Progenitor cell of endocrine pancreas (in vitro differentiated cells): Measurements from ENCODE around the gene ATP2A1. TPM values are rescaled to one million over a fixed set of nuclear protein-coding genes. Genes with fewer than 3 reads are reported as not detected.
"Not testable (repeated sequence)": the region's sequence is repeated elsewhere in the genome, so short reads cannot be mapped to it uniquely, and the experiment has no call there.

ENCODE experiments used
- DNase-seq: peaks from one replicate; pipeline ENCODE4 v3.0.0; 2021; ENCODE audit warnings: low spot score; ENCODE audit not compliant: unreplicated experiment
- H3K27ac Mint-ChIP-seq: 2 replicates; pipeline ENCODE4 v1.8.0; 2021; ENCODE audit warnings: mild to moderate bottlenecking, moderate library complexity, mixed read lengths
- H3K27me3 Mint-ChIP-seq: 2 replicates; pipeline ENCODE4 v1.8.0; 2021; ENCODE audit warnings: mixed read lengths
- H3K36me3 Mint-ChIP-seq: 2 replicates; pipeline ENCODE4 v1.8.0; 2022; ENCODE audit warnings: mixed read lengths; ENCODE audit not compliant: insufficient read depth
- H3K4me1 Mint-ChIP-seq: 2 replicates; pipeline ENCODE4 v1.8.0; 2021; ENCODE audit warnings: low read depth, mixed read lengths
- H3K4me3 Mint-ChIP-seq: 2 replicates; pipeline ENCODE4 v1.8.0; 2021; ENCODE audit warnings: low read depth, mild to moderate bottlenecking, moderate library complexity, mixed read lengths
- H3K9me3 Mint-ChIP-seq: 2 replicates; pipeline ENCODE4 v1.8.0; 2021; ENCODE audit warnings: low read depth, mixed read lengths
- total RNA-seq: library from RNA; stranded (reverse); gene quantifications from 2 replicates; pipeline ENCODE4 v1.2.1, GENCODE V29; 2021
- TF ChIP-seq, protein P1 (sequence below): fragments of 200-600 bp; sonication (generic); IDR thresholded peaks from one replicate; pipeline ENCODE4 v1.5.0; 2021; ENCODE audit warnings: antibody characterized with exemption, mild to moderate bottlenecking; ENCODE audit not compliant: unreplicated experiment

Gene ATP2A1
- total RNA-seq, 1 donor from 2014 or later = 3.0 TPM

DNA sequence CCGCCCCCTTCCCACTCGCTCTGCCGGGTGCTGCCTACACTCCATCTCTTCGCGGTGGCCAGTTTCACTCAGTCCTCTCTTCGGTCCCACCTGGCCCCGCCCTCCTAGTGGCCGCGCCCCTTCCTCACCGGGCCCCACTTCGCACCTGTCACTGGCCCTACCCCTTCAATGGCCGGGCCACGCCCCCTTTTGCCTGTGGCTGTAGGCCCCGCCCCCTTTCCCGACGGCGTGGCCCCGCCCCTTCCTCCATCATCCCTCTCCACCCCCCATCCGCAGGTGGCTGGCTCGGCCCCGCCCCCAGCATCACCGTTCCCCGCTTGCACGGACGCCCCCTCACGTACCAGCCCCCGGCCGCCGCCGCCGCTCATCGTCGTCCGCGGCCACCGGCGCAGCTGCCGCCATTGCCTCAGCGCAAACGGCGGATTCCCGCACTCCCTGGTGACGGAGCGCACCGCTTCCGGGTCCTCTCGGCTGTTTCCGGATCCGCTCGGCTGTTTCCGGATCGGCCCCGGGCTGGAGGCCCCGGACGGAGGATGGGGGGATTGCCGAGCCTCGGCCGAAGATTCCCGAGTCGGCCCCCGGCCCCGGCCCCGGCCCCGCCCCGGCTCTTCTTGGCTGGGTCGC lies 46.6 kb downstream of the ATP2A1 start, which contains the start of gene RABEP2:
RABEP2 (minus strand) TSS at position 477 of the 624 bp plus-strand sequence; CDS start at position 402, 75 bp downstream.
- H3K27me3 Mint-ChIP-seq = no peaks in the 10 kb centered on the region
- TF ChIP-seq, protein P1, sequence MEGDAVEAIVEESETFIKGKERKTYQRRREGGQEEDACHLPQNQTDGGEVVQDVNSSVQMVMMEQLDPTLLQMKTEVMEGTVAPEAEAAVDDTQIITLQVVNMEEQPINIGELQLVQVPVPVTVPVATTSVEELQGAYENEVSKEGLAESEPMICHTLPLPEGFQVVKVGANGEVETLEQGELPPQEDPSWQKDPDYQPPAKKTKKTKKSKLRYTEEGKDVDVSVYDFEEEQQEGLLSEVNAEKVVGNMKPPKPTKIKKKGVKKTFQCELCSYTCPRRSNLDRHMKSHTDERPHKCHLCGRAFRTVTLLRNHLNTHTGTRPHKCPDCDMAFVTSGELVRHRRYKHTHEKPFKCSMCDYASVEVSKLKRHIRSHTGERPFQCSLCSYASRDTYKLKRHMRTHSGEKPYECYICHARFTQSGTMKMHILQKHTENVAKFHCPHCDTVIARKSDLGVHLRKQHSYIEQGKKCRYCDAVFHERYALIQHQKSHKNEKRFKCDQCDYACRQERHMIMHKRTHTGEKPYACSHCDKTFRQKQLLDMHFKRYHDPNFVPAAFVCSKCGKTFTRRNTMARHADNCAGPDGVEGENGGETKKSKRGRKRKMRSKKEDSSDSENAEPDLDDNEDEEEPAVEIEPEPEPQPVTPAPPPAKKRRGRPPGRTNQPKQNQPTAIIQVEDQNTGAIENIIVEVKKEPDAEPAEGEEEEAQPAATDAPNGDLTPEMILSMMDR = peak; percentile 5
- peaks cover 15% of the 10 kb centered on the region for H3K4me1 Mint-ChIP-seq
- H3K4me3 Mint-ChIP-seq = peak within 1 kb of the TSS; percentile 98
- peak within 1 kb of the TSS; percentile 97 for H3K27ac Mint-ChIP-seq
- DNase-seq = peak; percentile 99
- H3K9me3 Mint-ChIP-seq = no peaks in the 10 kb centered on the region
- peaks cover 4% of the 10 kb centered on the region for H3K36me3 Mint-ChIP-seq

DNA sequence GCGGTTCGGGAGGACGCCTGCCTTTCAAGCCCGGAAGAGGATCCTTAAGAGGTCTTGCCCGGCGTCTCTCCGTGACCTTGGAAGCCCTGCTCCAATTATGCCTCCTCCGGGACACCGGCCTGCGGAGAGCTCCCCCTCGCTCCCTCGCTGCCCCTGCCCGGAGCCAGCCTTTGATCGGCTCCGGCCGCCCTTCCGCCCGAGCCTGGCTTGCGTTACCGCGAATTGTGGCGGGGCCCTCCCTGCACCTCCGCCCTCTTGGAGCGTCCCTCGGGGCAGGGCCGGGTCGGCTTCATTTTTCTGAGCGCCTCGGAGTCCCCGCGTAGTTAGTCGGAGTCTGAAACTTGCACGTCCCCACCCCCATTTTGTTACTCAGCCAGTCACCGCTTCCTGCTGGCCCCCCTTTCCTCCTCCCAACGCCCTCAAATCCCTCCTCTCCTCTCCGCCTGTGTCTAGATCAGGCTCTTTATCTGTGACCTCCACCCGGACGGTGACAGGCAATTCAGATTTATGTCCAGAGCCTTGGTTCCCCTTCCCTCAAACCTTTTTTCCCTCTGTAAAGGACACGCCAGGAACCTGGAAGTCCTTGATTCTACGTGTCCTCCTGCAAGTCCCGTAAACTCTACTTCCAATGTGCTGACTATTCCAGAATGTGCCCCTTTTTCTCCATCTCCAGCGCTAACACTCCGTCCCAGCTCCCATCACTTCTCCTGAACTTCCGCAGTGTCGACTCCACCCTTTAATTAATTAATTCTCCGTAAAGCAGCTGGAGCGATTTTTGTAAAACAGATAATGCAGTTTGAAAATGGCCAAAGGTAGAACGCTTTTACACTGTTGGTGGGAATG lies 47.3 kb downstream of the ATP2A1 start:
- no peaks in the 10 kb centered on the region for H3K9me3 Mint-ChIP-seq
- TF ChIP-seq, protein P1 = no peak
- peak overlapping the region; percentile 98 for H3K4me3 Mint-ChIP-seq
- DNase-seq = no peak
- no peaks in the 10 kb centered on the region for H3K27me3 Mint-ChIP-seq
- H3K4me1 Mint-ChIP-seq = peaks cover 15% of the 10 kb centered on the region
- peak overlapping the region; percentile 97 for H3K27ac Mint-ChIP-seq
- peaks cover 4% of the 10 kb centered on the region for H3K36me3 Mint-ChIP-seq

DNA sequence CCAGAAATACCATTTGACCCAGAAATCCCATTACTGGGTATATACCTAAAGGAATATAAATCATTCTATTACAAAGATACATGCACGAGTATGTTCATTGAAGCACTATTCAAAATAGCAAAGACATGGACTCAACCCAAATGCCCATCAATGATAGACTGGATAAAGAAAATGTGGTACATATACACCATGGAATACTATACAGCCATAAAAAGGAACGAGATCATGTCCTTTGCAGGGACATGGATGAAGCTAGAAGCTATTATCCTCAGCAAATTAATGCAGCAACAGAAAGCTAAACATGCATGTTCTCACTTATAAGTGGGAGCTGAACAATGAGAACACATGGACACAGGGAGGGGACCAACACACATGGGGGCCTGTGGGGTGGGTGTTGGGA lies 48.0 kb downstream of the ATP2A1 start:
- H3K4me3 Mint-ChIP-seq = peak overlapping the region; percentile 98
- peak overlapping the region; percentile 97 for H3K27ac Mint-ChIP-seq
- H3K36me3 Mint-ChIP-seq, H3K27me3 Mint-ChIP-seq, DNase-seq, H3K9me3 Mint-ChIP-seq: not testable (repeated sequence)
- H3K4me1 Mint-ChIP-seq = peaks cover 15% of the 10 kb centered on the region

DNA sequence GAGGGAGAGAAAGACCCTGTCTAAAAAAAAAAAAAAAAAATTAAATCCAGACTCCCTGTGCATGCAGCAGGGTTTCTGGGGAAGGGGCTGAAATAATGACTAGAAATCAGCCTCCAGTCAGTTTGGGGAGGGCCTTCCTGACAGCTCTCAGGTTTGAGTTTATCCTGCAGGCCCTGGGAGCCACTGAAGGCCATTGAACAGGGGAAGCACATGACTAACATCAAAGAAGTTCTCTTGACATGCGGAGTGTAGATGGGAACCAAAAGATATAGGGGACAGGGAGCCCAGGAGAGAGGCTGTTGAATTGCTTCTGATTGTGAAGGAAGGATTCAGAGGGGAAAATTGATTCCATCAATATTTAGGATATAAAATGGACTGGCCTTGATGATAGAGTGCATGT lies 49.5 kb downstream of the ATP2A1 start:
- no peak overlapping the region for H3K4me3 Mint-ChIP-seq
- H3K27me3 Mint-ChIP-seq = no peaks in the 10 kb centered on the region
- H3K27ac Mint-ChIP-seq = no peak overlapping the region
- H3K4me1 Mint-ChIP-seq = peaks cover 15% of the 10 kb centered on the region
- TF ChIP-seq, protein P1 = no peak
- DNase-seq = no peak
- H3K9me3 Mint-ChIP-seq = no peaks in the 10 kb centered on the region
- no peaks in the 10 kb centered on the region for H3K36me3 Mint-ChIP-seq

DNA sequence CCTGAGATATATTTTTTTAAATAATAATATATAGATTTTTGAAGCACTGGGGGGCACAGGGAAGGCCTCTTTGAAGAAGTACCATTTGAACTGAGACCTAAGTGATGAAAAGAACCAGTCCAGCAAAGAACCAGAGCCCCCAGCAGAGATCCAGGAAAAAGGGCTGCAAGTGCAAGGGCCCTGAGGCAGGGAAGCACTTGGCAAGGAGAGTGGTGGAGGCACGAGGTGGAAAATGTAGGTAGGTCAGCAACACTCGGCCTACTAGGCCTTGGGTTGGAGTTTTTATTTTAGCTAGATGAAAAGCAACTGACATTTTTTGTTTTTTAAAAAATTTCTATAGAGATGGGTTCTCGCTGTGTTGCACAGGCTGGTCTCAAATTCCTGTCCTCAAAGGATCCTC lies 51.9 kb downstream of the ATP2A1 start:
- Mint-ChIP-seq H3K36me3 (no peaks in the 10 kb centered on the region), H3K9me3 (no peaks in the 10 kb centered on the region), H3K4me3 (no peak overlapping the region), H3K27ac (no peak overlapping the region), H3K4me1 (peaks cover 4% of the 10 kb centered on the region), H3K27me3 (peaks cover 3% of the 10 kb centered on the region)
- no peak for DNase-seq
- TF ChIP-seq, protein P1 = no peak
